Epithelial cell of esophagus (primary cell): ENCODE measurements around the gene DENND1C.

Experiments used
- DNase-seq: peaks from one replicate; pipeline ENCODE4 v3.0.0; 2010; ENCODE audit warnings: low read depth
- H3K4me3 ChIP-seq: 2 replicates; pipeline ENCODE4 v1.5.1; 2011; ENCODE audit warnings: mild to moderate bottlenecking, low read length, control low read depth
- CTCF ChIP-seq: IDR thresholded peaks from 2 replicates; pipeline ENCODE4 v1.5.1; 2011; ENCODE audit warnings: low read depth, mild to moderate bottlenecking, low read length, control low read depth, inconsistent platforms; ENCODE audit not compliant: insufficient read depth; ENCODE audit errors: missing control alignments

Gene DENND1C

DNA sequence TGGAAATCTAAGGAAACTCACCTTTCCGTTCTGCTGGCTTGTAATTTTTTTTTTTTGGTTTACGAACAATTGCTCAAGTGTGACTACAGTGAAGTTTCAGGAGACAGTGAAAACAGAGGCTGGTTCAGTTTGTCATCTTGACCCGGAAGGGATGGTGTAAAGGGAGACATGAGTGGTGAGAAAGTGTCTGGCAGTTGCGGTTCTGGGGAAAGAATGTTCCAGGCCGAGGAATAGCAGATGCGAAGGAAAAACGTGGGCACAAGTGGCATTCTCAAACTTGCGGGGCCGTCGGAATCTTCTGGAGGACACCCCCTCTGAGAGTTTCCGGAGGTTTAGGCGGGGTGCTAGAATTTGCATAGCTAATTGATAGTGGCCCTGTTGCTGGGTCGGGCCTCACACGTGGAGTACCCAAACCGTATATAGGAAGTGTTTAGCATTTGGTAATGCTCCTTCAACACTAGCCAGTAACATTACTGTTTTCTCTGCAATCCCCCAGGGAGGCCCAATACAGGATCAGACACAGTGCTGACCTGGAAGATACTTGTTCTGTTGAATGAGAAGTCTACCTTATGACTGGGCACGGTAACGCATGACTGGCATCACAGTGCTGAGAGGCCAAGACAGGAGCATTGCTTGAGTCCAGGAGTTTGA lies 46.4 kb upstream of the DENND1C start:
- DNase-seq, result no peak
- no peak overlapping the region for H3K4me3 ChIP-seq
- no peak for TF ChIP-seq CTCF

- H3K4me3 ChIP-seq, result no peak overlapping the region
- TF ChIP-seq CTCF, result no peak
- DNase-seq, result no peak
Observed at GRCh38 chr19:6524311-6524710, 42.7 kb upstream of the DENND1C start.

GRCh38 chr19:6522712-6523111 lies 41.1 kb upstream of the DENND1C start:
- DNase-seq, result no peak
- H3K4me3 ChIP-seq, result no peak overlapping the region
- no peak for TF ChIP-seq CTCF

- no peak for DNase-seq
- no peak for TF ChIP-seq CTCF
Observed at GRCh38 chr19:6521718-6522646, 40.4 kb upstream of the DENND1C start.

GRCh38 chr19:6519289-6519688 lies 37.7 kb upstream of the DENND1C start:
- peak; percentile 80 for DNase-seq
- no peak overlapping the region for H3K4me3 ChIP-seq
- TF ChIP-seq CTCF, result no peak

More at GRCh38 chr19:6521718-6522646, 40.4 kb upstream of the DENND1C start:
- H3K4me3 ChIP-seq, result no peak overlapping the region

DNA sequence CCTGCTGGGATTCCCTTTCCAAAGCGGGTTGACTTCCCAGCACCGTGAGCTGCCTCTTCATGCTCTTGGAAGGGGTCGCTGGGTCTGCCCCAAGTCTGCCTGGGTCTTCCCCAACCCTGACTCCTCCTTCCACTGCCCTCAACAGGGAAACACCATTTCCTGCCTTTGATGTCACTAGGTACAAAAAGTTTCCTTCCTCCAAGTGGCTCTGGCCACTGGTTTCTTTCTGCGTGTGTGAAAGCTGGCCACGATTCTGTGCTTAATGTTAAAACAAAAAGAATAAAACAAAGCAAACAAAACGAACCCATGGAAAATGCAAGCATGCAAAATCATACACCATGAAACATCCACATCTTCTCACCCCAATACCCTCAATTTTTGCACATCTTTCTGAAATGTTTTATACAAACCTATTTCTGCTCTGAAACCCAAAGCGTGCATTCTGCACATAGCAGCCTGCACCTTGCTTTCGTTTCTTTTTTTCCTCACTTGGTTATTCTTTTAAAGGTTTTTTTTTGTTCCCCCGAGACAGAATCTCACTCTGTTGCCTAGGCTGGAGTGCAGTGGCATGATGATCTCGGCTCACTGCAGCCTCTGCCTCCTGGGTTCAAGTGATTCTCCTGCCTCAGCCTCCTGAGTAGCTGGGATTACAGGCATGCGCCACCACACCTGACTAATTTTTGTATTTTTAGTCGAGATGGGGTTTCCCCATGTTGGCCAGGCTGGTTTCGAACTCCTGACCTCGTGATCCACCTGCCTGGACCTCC lies 36.7 kb upstream of the DENND1C start:
- TF ChIP-seq CTCF, result no peak
- no peak for DNase-seq
- H3K4me3 ChIP-seq, result no peak overlapping the region
